Activated T-cell treated with anti-CD3 and anti-CD28 coated beads, Interleukin-2, amount 50 U/mL, for 24 hours (primary cell): ENCODE results near the gene CEACAM19.

Source experiments
- DNase-seq: peaks from one replicate; pipeline ENCODE4 v3.0.0-alpha.2; 2020
- H3K27ac Mint-ChIP-seq: 2 replicates; pipeline ENCODE4 v1.8.0; 2020; ENCODE audit warnings: mild to moderate bottlenecking, mixed read lengths
- H3K27me3 Mint-ChIP-seq: 2 replicates; pipeline ENCODE4 v1.8.0; 2020; ENCODE audit warnings: mixed read lengths
- H3K36me3 Mint-ChIP-seq: 2 replicates; pipeline ENCODE4 v1.8.0; 2020; ENCODE audit warnings: low read depth, mixed read lengths
- H3K4me1 Mint-ChIP-seq: 2 replicates; pipeline ENCODE4 v1.8.0; 2020; ENCODE audit warnings: low read depth, mixed read lengths
- H3K4me3 Mint-ChIP-seq: 2 replicates; pipeline ENCODE4 v1.8.0; 2020; ENCODE audit warnings: mild to moderate bottlenecking, moderate library complexity, mixed read lengths
- H3K9me3 Mint-ChIP-seq: 2 replicates; pipeline ENCODE4 v1.8.0; 2020; ENCODE audit warnings: mixed read lengths

The CEACAM19 gene

DNA sequence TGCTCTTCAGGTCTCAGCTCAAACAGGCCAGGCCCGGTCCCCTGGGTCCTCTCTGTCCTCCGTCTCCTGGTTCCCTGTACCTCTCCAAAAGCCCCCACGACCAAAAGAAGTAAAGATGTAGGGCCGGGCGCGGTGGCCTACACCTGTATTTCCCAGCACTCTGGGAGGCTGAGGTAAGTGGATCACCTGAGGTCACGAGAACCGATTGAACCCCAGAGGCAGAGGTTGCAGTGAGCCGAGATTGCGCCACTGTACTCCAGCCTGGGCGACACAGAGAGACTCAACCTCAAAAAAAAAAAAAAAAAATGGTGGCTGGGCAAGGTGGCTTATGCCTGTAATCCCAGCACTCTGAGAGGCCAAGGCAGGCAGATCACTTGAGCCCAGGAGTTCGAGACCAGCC lies 55.2 kb downstream of the CEACAM19 start:
- no peaks in the 10 kb centered on the region for H3K9me3 Mint-ChIP-seq
- H3K27ac Mint-ChIP-seq, result no peak overlapping the region
- H3K4me1 Mint-ChIP-seq, result peaks cover 39% of the 10 kb centered on the region
- DNase-seq, result no peak
- H3K36me3 Mint-ChIP-seq, result no peaks in the 10 kb centered on the region
- peaks cover 7% of the 10 kb centered on the region for H3K27me3 Mint-ChIP-seq
- H3K4me3 Mint-ChIP-seq, result no peak overlapping the region

GRCh38 chr19:44728178-44728577 lies 56.9 kb downstream of the CEACAM19 start:
- DNase-seq, result no peak
- peaks cover 28% of the 10 kb centered on the region for H3K4me1 Mint-ChIP-seq
- H3K4me3 Mint-ChIP-seq, result no peak overlapping the region
- H3K27me3 Mint-ChIP-seq, result no peaks in the 10 kb centered on the region
- H3K9me3 Mint-ChIP-seq, result no peaks in the 10 kb centered on the region
- H3K27ac Mint-ChIP-seq, result peak overlapping the region; percentile 18
- no peaks in the 10 kb centered on the region for H3K36me3 Mint-ChIP-seq

DNA sequence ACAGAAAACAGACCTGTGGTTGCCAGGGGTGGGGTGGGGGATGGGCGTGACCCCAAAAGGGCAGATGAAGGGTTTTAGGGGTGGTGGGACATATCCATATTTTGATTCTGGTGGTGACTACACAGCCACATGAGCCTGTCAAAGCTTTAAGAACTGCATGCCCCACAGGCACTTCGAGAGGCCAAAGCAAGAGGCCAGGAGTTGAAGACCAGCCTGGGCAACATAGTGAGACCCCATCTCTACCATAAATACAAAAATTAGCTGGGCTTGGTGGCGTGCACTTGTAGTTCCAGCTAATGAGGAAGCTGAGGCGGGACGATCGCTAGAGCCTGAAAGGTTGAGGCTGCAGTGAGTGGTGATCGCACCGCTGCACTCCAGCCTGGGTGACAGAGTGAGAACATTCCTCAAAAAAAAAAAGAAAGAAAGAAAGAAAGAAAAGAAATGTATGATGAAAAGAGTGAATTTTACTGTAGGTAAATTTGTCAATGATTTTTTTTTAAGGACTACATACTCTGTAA lies 58.3 kb downstream of the CEACAM19 start:
- Mint-ChIP-seq H3K9me3 (no peaks in the 10 kb centered on the region), H3K36me3 (no peaks in the 10 kb centered on the region), H3K27ac (no peak overlapping the region), H3K4me1 (peaks cover 14% of the 10 kb centered on the region), H3K4me3 (no peak overlapping the region), H3K27me3 (no peaks in the 10 kb centered on the region)
- DNase-seq, result no peak

- peaks cover 13% of the 10 kb centered on the region for H3K4me1 Mint-ChIP-seq
- no peak overlapping the region for H3K27ac Mint-ChIP-seq
- no peaks in the 10 kb centered on the region for H3K27me3 Mint-ChIP-seq
- no peaks in the 10 kb centered on the region for H3K9me3 Mint-ChIP-seq
- no peaks in the 10 kb centered on the region for H3K36me3 Mint-ChIP-seq
- no peak for DNase-seq
- no peak overlapping the region for H3K4me3 Mint-ChIP-seq
Measured at GRCh38 chr19:44731081-44731480, 59.8 kb downstream of the CEACAM19 start.

- H3K27me3 Mint-ChIP-seq, result no peaks in the 10 kb centered on the region
- H3K4me1 Mint-ChIP-seq, result peaks cover 13% of the 10 kb centered on the region
- DNase-seq, result no peak
- no peaks in the 10 kb centered on the region for H3K36me3 Mint-ChIP-seq
- H3K27ac Mint-ChIP-seq, result no peak overlapping the region
- H3K4me3 Mint-ChIP-seq, result no peak overlapping the region
- H3K9me3 Mint-ChIP-seq, result no peaks in the 10 kb centered on the region
Measured at GRCh38 chr19:44731622-44732021, 60.3 kb downstream of the CEACAM19 start.

DNA sequence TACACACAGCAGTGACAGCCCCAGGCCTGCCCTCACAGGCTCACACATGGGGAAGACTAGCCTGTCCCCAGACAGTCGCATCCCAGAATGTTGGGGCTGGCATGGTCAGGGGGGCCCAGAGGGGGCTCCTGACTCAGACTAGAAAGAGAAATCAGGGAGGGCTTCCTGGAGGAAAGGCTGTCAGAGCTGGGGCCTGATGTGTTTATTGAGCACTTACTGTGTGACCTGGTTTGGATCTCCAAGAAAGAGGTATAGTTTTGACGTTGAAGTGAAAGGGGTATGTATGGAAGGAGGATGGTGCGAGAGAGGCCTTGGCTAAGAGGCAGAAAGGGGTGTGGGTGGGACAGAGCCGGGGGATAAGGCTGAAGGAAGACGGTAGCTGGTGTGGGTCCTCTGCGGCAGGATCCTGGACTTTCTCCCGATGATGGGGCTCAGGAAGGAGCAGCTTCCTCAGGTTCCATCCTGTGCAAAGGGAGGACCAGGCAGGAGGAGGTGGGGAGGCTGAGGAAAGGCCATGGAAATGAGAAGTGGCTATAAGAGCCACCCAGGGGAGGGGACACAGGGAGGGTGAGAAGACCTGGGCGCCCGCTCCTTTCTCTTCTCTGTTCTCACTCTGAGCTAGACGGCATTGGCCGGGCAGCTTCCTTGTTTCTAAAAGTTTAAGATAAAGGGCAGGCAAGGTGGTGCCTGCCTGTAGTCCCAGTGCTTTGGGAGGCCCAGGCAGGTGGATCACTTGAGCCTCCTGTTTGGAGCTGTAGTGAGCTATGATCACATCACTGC lies 61.1 kb downstream of the CEACAM19 start:
- no peaks in the 10 kb centered on the region for H3K36me3 Mint-ChIP-seq
- no peak overlapping the region for H3K4me3 Mint-ChIP-seq
- peaks cover 20% of the 10 kb centered on the region for H3K4me1 Mint-ChIP-seq
- H3K27ac Mint-ChIP-seq, result no peak overlapping the region
- H3K27me3 Mint-ChIP-seq, result no peaks in the 10 kb centered on the region
- H3K9me3 Mint-ChIP-seq, result no peaks in the 10 kb centered on the region
- DNase-seq, result no peak
